Measurements from ENCODE around the gene CASP8AP2. TPM values are rescaled to one million over a fixed set of nuclear protein-coding genes. Genes with fewer than 3 reads are reported as not detected.

Gene CASP8AP2
- total and polyA plus RNA-seq, 2 donors (not counting 3 experiments of a cell fraction or from before 2014, with no cell fraction given) = 4.7 to 22.0 TPM

DNA sequence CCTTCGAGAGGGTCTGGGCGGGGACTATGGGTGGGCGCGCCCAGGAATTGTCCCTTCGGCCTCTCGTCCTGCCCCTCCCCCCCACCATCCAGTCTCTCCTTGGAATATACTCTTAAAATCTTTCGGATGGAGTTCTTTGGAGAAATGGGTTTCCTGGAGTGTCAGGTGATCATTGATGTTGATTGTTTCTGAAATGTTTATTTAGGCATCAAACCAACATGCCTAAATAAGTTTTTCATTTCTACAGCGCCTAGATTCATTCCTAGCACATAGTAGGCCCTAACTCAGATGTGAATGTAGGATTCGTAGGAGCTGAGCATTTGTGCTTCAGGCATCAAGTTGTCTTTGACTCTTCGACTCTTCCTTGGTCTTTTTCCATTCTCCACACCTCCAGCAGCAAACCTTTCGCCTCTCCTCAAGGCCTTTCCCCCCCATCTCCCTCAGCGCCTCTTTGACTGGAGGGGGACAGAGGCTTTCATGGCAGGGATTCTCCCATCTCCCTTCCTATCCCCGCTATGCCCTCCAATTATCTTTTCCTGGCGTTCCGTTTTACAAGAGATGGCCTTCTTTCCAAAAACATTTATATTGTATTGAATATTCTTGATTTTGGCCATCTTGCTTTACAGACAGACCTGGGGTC lies 610 bp downstream of the CASP8AP2 start:
- H2AFZ ChIP-seq (ENCODE audit: low read depth, low read length) = peak overlapping the region; percentile 66
- CTCF ChIA-PET = interaction anchor here (1.5 to 1.9 kb wide), 2 partner anchors 10 to 11 kb away, joined by 7 to 16 read pairs; partner anchors contain the start of gene MDN1
- no peaks in the 10 kb centered on the region for H3K9me1 ChIP-seq (replicated peaks; ENCODE audit: control insufficient read depth, extremely low read depth, insufficient read depth, low read length)
- no peaks in the 10 kb centered on the region for H3K27me3 ChIP-seq (ENCODE audit: control insufficient read depth in 2 of 2, insufficient read depth in 2 of 2, low read length in 2 of 2)
- no peak for DNase-seq (ENCODE audit: low read depth, low spot score)
- dilution Hi-C loops (cut with MboI; ENCODE audit: extremely low pct_ligation_motif_present, low sequenced_read_pairs) (no loop called here), intact Hi-C loops (cut with micrococcal nuclease) (no loop called here)
- H3K4me2 ChIP-seq (ENCODE audit: insufficient read depth, low read length) = peak overlapping the region; percentile 99
- no peaks in the 10 kb centered on the region for H3K9me3 ChIP-seq (replicated peaks; ENCODE audit: control insufficient read depth, insufficient read depth, low read length)
- peak overlapping the region; percentile 74 to 97 (median 78) for H3K4me3 ChIP-seq (replicated peaks in 1 of 3; ENCODE audit: insufficient read depth in 1 of 3, low read depth in 1 of 3, low read length in 3 of 3)
- H3K9ac ChIP-seq (replicated peaks; ENCODE audit: extremely low read depth, insufficient read depth, low read length) = peak overlapping the region; percentile 71
- H3K36me3 ChIP-seq (ENCODE audit: control insufficient read depth in 2 of 2, extremely low read depth in 1 of 2, insufficient read depth in 2 of 2, low read length in 2 of 2) = peaks cover 0 to 7% of the 10 kb centered on the region in 2 experiments
- H3K4me1 ChIP-seq (ENCODE audit: control insufficient read depth, extremely low read depth, insufficient read depth, low read length) = peaks cover 10% of the 10 kb centered on the region
- H3K27ac ChIP-seq (ENCODE audit: insufficient read depth, low read depth, low read length) = peak overlapping the region; percentile 26
- POLR2A ChIA-PET = no interaction called here
- TSS peak; percentile 49 for BruUV-seq (replicated peaks)
- TF ChIP-seq GATA2 (IDR thresholded peaks at IDR 0.05; ENCODE audit: insufficient read depth, insufficient read length, low read depth, low read length) (no peak), MYC (IDR thresholded peaks at IDR 0.05; ENCODE audit: low read depth, low read length) (no peak), FOS (IDR thresholded peaks at IDR 0.05; ENCODE audit: borderline replicate concordance, insufficient read depth, low read length) (no peak), EZH2 (IDR thresholded peaks at IDR 0.05; ENCODE audit: borderline replicate concordance, low read depth, low read length, severe bottlenecking) (no peak), JUN (IDR thresholded peaks at IDR 0.05; ENCODE audit: borderline replicate concordance, insufficient read depth, insufficient read length, low read depth) (no peak), POLR2A (IDR thresholded peaks at IDR 0.05; ENCODE audit: low read depth, low read length) (no peak), POLR2AphosphoS5 (IDR thresholded peaks at IDR 0.05; ENCODE audit: insufficient read depth, low read depth, low read length) (no peak), CTCF (IDR thresholded peaks at IDR 0.05; ENCODE audit: extremely low read depth in 1 of 2, insufficient read depth in 1 of 2, low read depth in 1 of 2, low read length in 2 of 2) (no peak)
- TF ChIP-seq, protein P1, sequence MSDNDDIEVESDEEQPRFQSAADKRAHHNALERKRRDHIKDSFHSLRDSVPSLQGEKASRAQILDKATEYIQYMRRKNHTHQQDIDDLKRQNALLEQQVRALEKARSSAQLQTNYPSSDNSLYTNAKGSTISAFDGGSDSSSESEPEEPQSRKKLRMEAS (IDR thresholded peaks at IDR 0.05; ENCODE audit: insufficient read depth, insufficient read length) = no peak
- peaks cover 19% of the 10 kb centered on the region for H3K79me2 ChIP-seq (ENCODE audit: control insufficient read depth, insufficient read depth, low read length)
- H4K20me1 ChIP-seq (replicated peaks; ENCODE audit: control insufficient read depth, extremely low read depth, insufficient read depth, low read length) = no peaks in the 10 kb centered on the region
- FAIRE-seq = no peak
